ENCODE data around the gene DGKE.

Gene DGKE

DNA sequence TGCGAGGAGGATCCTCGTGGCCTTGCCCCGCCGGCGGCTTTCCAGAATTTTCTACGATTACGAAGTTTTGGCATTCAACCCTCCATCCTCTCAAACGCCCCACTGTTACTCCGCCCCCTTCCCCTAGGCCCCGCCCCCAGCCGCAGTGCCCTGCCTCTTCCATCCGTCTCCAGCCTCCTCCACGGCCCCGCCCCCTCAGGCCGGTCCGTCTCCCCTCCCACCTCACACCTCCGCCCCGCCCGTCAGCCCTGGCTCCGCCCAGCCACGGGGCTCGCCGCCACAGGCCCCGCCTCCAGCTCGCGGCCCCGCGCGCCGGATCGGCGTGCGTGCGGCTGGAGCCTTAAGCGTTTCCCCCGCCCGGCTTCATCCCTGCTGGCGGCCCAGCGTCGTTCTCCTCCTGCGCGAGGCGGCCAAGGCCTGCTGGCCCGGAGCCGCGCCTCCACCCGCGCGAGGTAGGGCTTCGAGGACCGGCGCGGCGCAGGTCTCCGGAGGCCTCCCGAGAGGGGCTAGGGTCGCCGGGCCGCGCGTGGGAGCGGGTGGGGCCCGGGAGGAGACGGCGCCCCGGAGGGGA, at the start of gene DGKE, which contains the start of gene C17orf67:
Gene DGKE, plus strand, starts transcription at position 343 of the 571 bp plus-strand sequence. CDS start 645 bp downstream, outside the sequence.
Gene C17orf67, minus strand, starts transcription at position 112 of the 571 bp plus-strand sequence. CDS start 18,110 bp downstream, outside the sequence.
- no peak for FAIRE-seq

DNA sequence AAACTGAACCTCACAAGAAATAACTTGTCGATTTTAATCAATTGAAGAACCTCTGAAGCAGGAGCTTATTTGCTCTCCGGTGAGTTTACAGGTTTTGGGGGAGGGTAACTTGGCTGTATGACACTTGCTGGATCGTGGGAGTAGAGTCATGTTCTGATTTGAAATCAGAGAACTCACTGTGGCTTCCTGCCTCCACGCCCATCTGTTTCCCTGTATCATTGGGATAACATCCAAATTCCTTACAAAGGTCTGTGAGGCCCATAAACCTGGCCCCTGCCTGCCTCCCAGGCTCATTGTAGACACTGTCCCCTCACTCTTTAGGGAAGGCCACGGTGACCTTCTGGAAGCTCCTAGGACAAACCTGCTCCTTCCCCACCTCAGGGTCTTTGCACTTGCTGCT, 48.5 kb upstream of the DGKE start:
- no peak for FAIRE-seq

DNA sequence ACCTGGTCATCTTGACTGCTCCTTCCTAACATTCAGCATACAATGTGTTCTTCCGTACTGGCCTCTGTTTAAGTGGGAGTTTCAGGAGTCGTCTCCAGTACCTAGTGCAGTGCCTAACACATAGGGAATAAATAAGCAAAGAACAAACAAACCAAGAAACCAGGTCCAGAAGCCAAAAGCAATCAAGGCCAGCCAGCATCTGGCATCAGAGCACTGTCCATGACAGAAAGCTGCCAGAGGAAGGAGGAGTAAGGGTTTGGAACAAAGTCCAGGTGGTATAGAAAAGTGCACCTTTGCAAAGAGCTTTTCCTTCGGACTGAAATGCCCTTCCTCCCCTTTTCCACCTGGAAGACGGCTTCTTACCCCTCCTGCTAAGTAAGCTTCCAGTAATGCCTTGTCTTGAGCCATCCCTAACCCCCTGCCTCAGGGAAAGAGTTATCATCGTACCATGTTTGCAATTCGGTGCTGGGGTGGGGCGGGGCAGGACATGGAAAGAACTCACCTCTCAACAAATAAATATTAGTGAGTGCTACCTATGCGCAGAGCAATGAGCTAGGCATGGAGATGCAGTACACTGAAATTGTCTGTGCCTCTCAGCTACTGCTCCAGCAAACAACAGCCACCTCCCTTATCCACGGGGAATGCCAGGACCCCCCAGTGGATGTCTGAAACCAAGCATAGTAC, 47.8 kb upstream of the DGKE start:
- no peak for FAIRE-seq

DNA sequence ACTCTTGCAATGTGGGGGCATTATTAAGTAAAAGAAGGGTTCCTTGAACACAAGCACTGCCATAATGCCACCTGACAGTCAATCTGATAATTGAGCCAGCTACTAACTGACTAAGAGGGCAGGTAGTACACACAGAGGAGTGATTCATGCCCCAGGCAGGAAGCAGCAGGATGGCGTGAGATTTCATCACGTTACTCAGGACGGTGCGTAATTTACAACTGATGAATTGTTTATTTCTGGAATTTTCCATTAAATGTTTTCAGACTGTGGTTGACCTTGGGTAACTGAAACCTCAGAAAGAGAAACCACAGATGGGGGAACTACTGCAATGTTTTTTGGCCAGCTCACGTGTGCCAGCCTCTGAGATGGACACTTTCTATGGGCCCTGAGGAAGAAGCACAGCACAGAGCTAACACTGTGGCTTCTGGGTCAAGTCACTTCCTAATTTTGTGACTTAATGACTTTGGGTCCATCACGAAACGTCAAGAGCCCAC, 46.9 kb upstream of the DGKE start:
- FAIRE-seq: no peak

DNA sequence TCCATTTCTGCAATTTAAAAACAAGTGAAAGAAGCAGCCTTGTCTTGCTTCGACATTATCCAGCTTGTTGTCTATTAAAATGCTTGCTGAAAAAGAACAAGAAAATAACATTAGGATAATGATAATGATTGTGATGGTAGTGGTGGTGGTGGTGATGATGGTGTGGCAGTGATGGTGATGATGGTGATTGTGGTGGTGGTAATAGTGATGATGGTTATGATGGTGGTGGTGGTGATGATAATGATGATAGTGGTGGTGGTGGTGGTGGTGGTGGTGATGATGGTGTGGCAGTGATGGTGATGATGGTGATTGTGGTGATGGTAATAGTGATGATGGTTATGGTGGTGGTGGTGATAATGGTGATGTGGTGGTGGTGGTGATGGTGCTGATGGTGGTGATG, 41.7 kb upstream of the DGKE start:
- FAIRE-seq: no peak

DNA sequence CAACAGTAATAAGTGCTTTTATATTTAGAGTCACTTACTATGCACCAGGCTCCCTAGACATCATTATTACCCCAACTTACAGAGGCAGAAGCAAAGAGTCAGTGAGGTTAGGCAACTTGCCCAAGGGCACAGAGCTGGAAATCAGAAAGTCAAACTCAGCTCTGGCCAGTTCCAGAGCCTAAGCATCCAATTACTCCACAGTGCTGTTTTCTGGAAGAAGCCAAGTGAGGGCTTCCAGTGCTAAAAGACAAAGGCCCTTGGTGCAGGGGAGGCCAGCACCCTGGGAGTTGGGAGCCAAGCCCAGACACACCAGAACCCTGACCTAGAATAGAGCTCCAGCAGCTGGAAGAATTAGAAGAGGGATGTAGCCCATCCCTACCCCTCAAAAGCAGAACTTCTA, 40.4 kb upstream of the DGKE start:
- no peak for FAIRE-seq

DNA sequence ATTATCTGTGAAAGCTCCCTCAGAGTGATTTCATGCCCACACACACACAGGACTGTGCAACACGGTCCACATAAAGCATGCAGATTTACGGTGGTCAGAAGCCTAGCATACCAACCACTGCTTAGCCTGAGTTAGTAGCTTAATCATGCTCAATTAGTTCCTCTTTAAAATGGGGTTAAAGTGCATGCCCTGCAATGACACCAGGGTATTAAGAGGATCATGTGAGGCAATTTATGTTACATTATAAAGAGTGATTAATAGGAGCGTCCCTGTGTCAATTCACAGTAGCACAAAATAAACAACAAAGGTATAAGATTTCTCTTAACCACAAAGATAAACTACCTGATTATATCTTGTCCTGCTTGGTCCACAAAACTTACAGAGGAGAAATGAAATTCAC, 40.0 kb upstream of the DGKE start:
- FAIRE-seq: no peak

DNA sequence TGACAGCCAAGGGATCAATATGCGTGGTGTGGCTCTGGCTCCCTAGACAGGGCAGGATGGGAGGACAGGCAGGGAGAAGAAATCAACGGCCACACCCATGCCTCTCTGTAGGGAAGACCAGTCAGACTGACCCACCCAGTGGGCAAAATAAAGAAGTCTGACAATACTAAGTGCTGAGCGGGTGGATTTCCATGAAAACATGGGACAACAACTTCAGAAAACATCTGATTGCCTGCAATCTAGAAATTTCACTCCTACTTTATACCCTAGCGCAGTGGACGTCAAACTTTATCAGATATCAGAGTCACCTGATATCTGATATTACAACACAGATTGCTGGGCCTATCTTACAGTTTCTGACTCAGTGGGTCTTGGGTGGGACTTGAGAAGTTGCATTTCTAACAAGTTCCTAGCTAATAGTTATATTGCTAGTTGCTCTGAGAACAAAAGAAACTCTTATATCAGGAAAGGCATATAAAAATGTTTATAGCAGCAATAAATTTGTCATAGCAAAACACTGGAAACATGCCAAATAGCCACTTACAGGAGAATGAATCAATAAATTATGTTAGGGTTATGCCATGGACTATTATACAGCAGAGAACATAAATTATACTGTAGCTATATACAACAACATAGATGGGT, 38.6 kb upstream of the DGKE start:
- no peak for FAIRE-seq

DNA sequence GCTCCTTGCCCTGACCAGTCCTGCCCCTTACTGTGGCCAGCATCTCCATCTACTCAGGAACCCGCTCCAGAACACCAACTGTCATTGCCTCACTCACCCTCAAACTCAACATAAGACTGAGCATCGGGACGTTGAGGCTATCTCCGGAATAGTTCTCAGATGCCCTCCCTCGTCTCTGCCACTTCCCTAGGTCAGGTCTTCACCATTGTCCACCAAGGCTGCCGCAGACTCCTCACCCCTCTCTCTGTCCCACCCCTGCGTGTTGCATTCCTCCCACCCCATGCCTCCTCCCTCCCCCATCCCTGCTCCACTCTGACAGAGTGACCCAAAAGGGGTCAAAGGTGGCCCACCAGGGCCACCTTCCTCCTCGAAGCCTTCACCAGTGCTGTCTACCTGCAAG, 37.4 kb upstream of the DGKE start:
- no peak for FAIRE-seq

DNA sequence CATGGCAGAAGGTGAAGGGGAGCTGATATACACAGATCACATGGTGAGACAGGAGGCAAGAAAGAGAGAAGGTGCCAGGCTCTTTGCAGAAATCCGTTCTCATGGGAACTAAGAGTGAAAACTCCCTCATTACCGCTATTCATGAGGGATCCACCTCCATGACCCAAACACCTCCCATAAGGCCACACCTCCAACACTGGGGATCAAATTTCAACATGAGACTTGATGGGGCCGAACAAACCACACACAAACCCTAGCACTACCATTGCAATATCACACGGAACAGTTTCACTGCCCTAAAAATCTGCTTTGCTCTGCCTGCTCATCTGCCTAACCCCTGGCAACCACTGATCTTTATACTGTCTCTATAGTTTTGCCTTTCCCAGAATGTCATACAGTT, 35.0 kb upstream of the DGKE start:
- no peak for FAIRE-seq

DNA sequence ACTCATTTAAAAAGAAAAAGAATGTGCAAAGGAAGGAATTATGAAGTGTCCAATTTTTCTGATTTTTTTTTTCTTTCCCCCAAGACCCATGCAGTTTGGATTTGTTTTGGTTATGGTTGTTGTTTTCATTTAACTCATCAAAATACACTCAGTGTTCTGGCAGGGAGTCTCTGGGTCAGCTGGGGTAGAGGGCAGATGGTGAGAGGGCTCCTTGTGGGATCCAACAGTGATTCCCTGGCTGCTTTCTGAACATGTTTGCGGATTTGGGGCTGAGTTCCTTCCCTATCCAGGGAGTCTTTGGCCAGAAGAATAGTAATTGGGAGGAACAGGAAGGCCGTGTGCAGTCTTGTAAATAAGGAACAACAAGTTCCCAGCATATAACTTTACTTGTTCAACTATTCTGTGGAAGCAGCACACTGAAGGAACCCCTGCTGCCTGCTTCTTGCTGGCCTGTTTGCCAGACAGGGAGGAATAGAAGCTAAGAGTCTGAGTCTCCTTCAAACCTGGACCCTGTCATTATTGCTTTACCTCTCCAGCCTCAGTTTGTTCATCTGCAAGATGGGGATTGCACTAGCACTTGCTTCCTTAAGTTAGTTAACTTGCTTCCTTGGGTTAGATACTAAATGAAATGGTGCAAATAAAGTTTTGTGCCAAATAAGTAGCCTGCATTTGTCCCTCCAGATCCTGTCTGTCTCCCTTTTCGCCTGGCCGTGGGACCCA, 32.3 kb upstream of the DGKE start:
- FAIRE-seq: no peak

DNA sequence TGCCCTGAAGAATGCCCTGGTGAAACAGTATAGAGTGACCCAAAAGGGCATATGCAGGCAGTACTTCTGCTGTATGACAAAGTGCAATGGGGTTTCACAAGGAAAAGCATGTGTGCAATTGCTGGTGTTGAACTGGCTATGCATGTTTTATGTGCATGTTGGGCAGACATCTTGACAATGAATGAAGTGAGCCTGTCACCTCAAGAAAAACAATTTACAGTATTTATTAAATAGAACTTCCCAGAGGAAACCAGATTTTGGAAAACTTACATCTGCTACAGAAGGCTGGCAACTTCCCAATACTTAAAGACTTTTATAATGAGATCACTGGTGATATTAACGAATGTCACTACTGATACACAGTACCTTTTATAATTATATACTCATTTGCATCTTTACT, 30.9 kb upstream of the DGKE start:
- FAIRE-seq: no peak

DNA sequence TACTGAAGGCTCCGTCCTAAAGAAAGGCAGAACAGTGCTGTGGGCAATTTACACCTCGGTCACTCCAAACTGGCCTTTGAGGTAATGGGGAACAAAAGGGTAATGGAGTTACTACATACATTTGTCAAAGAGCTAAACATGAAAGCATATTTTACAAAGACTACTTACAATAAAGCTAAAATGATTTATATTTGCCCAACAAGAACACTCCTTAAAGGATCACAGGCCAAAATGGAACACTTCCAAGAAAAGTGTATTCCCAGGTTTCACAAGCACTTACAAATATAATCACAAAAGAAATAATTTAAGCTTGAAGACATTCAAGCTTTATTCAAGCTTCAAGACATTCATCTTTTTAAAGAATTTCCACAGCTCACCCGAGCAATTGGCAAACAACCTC, 29.5 kb upstream of the DGKE start:
- FAIRE-seq: no peak

DNA sequence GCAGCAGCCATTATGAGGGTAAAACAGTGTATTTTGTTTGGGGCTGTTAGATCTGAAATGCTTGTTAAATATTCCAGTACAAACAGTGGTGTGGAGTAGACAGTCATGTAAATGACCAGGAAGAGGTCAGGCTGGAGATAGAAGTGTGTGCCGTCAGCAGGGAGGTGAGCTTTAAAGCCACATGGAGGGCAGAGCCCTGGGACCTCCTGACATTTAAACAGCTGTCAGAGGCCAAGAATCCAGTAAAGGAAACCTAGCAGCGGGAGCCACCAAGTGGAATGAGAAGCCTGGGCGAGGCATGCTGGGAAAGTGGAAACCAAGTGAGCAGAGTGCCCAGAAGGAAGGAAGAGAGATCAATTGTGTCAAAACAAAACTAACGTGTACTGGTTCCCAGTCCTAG, 27.0 kb upstream of the DGKE start:
- FAIRE-seq: no peak

DNA sequence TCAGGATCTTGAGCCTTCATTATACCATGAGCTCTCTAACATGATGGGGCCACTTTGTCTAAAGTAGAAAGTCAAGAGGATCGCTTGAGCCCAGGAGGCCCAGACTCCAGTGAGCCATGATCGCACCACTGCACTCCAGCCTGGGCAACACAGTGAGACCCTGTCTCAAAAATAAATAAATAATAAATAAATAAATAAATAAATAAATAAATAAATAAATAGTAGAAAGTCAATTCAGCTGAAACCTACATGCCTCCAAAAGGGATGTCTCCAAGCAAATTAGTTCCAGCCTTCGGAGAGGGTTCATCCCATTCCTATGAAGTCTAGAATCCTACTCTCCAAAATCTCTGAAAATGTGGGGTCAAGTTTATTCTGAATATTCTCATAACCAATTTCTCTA, 26.2 kb upstream of the DGKE start:
- no peak for FAIRE-seq

DNA sequence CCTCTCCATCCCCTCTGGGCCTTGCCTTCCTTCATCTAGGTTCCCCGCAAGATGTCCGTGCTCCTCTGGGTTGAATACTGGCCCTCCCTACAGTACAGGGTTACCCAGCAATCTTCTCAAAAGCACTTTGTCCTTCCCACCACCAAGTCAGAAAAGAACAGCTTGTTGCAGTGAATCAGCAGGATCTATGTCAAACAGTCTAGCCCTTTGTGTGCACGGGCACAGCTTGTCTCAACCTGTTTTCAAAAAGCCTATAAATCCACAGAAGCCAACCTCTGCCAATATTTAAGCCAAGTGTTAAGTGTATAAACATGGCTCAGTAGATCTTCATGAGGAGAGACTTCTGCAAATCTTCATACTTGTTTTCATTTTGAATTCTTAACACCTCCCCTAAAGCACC, 25.4 kb upstream of the DGKE start:
- FAIRE-seq: no peak

DNA sequence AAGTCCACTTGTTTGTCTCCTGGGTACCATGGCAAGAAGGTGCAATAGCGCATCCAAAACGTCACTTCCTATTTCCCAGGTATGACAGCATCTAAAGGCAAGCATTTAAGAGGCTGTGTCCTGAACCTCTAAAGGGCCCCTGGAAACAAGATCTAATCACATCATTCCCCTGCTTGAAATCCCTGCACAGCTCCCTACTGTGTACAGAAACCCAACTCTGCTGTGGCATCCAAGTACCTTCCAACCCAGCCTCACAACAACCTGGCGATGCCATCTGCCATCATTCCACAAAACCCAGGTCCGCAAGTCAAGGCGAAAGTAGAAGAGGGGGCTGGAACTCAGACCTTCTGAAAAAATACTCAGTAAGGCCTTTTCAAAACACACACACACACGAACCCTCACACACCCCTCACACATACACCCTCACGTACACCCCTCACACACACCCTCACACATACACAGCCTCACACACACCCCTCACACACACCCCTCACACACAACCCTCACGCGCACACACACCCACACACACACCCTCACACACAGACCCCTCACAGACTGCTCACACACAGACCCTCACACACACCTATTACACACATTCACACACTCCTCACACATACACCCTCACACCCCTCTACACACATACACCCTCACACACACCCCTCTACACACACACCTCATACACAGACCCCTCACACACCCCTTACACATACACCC, 24.7 kb upstream of the DGKE start:
- FAIRE-seq: no peak

DNA sequence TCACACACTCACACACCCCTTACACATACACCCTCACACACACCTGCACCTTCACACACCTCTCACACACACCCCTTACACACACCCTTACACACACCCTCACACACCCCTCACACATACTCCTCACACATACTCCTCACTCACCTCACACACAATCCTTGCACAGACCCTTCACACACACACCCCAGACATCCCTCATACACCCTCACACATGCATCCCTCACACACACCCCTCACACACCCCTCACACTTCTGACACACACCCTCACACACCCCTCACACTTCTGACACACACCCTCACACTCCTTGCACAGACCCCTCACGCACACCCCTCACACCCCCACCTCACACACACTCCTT, 24.2 kb upstream of the DGKE start:
- FAIRE-seq: no peak

DNA sequence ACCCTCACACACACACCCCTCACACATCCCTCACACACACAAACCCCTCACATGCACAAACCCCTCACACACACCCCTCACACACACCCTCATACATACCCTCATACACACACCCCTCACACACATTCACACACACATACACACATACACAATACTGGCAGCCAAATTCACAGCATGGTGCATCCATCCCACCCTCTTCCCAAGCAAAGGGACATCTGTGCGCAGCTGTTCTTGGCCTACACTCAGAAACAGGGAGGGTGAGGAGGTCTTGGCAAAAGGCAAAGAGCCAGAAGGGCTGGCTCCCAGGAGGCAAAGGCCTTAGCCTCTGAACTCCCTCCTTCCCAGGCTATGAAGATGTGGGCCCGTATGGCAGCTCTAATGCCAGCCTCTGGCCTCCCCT, 23.6 kb upstream of the DGKE start:
- FAIRE-seq: no peak

DNA sequence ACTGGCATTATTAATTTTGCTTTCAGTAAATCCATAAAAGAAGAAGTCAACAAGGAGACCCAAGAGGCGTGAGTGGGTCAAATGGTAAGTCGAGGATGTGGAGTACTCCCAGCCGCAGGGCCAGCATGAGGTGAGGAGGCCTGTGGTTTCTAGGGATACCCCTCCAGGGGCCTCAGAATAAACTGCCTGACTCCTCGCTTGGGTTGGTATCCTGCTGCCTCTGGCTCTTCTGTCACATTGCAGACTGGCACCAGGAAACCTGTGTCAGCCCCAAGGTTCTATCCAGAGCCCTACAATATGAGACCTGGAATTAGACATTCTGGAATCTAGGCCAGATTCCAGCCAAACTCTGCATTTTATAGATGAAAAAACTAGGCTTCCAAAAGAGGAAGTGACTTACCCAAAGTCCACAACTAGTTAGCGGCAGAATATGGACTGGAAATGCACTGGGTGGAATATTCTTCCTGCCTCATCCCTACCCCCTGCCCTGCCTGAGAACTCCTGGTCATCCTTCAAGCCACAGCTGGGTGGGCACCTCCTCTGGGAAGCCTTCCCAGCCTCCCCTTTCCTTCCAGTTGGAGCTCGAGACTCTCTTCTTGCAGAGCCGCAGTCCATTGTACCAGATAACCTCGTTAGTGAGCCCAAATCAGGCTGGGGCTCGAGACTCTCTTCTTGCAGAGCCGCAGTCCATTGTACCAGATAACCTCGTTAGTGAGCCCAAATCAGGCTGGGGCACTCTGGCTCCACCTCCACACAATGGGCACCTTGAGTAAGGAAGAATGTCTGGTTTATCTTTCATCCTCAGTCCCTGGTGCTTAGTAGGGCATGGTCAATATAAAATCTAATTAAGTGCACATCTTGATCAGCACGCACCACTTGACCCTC, 22.8 kb upstream of the DGKE start:
- FAIRE-seq: no peak

DNA sequence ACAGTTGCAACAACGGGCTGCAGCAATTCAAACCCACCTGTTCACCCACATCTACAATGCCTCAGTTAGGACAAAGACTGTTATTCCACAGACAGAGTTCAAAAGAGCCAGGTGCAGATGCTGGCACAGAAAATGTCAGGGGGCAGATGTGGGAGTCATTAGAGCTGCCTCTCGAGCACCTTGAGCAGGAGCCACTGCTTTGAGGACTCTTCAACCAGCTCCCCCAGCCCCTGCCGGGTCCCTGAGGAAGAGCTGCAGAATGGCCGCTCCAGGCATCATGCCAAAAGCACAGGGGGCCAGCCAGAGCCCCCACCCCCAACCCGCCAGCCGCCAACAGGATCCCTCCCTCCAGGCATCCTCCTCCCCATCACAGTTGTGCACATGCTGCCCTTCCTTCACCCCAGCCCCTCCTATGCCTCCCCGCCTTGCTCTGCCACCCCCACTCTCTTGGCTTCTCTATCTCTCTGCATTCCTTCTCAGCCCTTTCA, 21.0 kb upstream of the DGKE start:
- no peak for FAIRE-seq

DNA sequence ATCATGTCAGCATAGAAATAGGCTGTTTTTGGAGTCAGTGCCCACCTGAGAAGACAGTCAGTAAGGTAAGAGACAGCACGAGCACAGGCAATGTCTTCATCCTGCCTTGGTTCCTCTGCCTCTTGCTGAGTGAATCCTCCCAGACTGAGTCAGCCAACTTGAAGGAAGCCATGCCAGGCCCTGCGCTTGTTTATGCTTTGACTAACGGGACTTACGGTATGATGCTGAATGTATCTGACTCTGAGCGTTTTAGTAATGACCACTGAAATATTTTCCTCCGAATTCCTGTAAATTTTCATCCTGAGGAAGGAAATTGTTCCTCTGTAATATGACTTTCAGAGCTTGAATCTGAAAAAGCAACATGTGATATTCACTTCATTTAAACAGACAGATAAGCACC, 18.2 kb upstream of the DGKE start:
- no peak for FAIRE-seq

Measured in endometrium (tissue), 2 donors.